Measurements from ENCODE around the gene JAKMIP1. TPM values are rescaled to one million over a fixed set of nuclear protein-coding genes. Genes with fewer than 3 reads are reported as not detected.

The JAKMIP1 gene
- total RNA-seq, 1 experiment from 2014 or later, result not detected

GRCh38 chr4:6232836-6233785, 32.8 kb upstream of the JAKMIP1 start:
- Histone ChIP-seq H3K27me3 (ENCODE audit: control insufficient read depth, insufficient read depth, low read length) (no peaks in the 10 kb centered on the region), H3K27ac (ENCODE audit: low read length) (no peak overlapping the region), H3K9me3 (ENCODE audit: control insufficient read depth, insufficient read depth, low read depth, low read length) (no peaks in the 10 kb centered on the region), H3K4me3 (ENCODE audit: low read depth in 2 of 2, low read length in 2 of 2) (no peak overlapping the region), H3K4me1 (ENCODE audit: control insufficient read depth, insufficient read depth, low read length) (no peaks in the 10 kb centered on the region), H3K36me3 (ENCODE audit: control insufficient read depth, insufficient read depth, low read length) (no peaks in the 10 kb centered on the region)
- ATAC-seq (no peak), DNase-seq (ENCODE audit: low read depth, low spot score) (no peak)
- intact Hi-C loops (cut with micrococcal nuclease; ENCODE audit: unreplicated experiment) (no loop called here), in situ Hi-C loops (cut with HindIII; ENCODE audit: low pct_unique_long_range_greater_than_20kb, low sequenced_read_pairs) (no loop called here)
- no TSS peak for BruUV-seq (replicated peaks)
- TF ChIP-seq, protein P1, sequence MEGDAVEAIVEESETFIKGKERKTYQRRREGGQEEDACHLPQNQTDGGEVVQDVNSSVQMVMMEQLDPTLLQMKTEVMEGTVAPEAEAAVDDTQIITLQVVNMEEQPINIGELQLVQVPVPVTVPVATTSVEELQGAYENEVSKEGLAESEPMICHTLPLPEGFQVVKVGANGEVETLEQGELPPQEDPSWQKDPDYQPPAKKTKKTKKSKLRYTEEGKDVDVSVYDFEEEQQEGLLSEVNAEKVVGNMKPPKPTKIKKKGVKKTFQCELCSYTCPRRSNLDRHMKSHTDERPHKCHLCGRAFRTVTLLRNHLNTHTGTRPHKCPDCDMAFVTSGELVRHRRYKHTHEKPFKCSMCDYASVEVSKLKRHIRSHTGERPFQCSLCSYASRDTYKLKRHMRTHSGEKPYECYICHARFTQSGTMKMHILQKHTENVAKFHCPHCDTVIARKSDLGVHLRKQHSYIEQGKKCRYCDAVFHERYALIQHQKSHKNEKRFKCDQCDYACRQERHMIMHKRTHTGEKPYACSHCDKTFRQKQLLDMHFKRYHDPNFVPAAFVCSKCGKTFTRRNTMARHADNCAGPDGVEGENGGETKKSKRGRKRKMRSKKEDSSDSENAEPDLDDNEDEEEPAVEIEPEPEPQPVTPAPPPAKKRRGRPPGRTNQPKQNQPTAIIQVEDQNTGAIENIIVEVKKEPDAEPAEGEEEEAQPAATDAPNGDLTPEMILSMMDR (IDR thresholded peaks at IDR 0.05), result no peak
- TF ChIP-seq, protein P2, sequence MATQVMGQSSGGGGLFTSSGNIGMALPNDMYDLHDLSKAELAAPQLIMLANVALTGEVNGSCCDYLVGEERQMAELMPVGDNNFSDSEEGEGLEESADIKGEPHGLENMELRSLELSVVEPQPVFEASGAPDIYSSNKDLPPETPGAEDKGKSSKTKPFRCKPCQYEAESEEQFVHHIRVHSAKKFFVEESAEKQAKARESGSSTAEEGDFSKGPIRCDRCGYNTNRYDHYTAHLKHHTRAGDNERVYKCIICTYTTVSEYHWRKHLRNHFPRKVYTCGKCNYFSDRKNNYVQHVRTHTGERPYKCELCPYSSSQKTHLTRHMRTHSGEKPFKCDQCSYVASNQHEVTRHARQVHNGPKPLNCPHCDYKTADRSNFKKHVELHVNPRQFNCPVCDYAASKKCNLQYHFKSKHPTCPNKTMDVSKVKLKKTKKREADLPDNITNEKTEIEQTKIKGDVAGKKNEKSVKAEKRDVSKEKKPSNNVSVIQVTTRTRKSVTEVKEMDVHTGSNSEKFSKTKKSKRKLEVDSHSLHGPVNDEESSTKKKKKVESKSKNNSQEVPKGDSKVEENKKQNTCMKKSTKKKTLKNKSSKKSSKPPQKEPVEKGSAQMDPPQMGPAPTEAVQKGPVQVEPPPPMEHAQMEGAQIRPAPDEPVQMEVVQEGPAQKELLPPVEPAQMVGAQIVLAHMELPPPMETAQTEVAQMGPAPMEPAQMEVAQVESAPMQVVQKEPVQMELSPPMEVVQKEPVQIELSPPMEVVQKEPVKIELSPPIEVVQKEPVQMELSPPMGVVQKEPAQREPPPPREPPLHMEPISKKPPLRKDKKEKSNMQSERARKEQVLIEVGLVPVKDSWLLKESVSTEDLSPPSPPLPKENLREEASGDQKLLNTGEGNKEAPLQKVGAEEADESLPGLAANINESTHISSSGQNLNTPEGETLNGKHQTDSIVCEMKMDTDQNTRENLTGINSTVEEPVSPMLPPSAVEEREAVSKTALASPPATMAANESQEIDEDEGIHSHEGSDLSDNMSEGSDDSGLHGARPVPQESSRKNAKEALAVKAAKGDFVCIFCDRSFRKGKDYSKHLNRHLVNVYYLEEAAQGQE (IDR thresholded peaks at IDR 0.05; ENCODE audit: insufficient read depth in 1 of 2, low read depth in 2 of 2, low read length in 1 of 2), result no peak
- TF ChIP-seq POLR2AphosphoS5 (IDR thresholded peaks at IDR 0.05; ENCODE audit: low read depth, low read length) (no peak), SIN3A (IDR thresholded peaks at IDR 0.05; ENCODE audit: borderline replicate concordance, insufficient read depth, low read depth, low read length) (no peak), TCF7L2 (IDR thresholded peaks at IDR 0.05; ENCODE audit: low read depth, low read length) (no peak)
- ChIA-PET CTCF (no interaction called here), POLR2A (no interaction called here)

GRCh38 chr4:6231663-6232165, 31.4 kb upstream of the JAKMIP1 start:
- in situ Hi-C loops (cut with HindIII; ENCODE audit: low pct_unique_long_range_greater_than_20kb, low sequenced_read_pairs), result no loop called here
- no peak for TF ChIP-seq POLR2AphosphoS5 (IDR thresholded peaks at IDR 0.05; ENCODE audit: low read depth, low read length)
- TF ChIP-seq, protein P2 (IDR thresholded peaks at IDR 0.05; ENCODE audit: insufficient read depth in 1 of 2, low read depth in 2 of 2, low read length in 1 of 2), result no peak
- no peak for TF ChIP-seq TCF7L2 (IDR thresholded peaks at IDR 0.05; ENCODE audit: low read depth, low read length)
- TF ChIP-seq SIN3A (IDR thresholded peaks at IDR 0.05; ENCODE audit: borderline replicate concordance, insufficient read depth, low read depth, low read length), result no peak
- TF ChIP-seq, protein P1 (IDR thresholded peaks at IDR 0.05), result no peak
- Histone ChIP-seq H3K36me3 (ENCODE audit: control insufficient read depth, insufficient read depth, low read length) (no peaks in the 10 kb centered on the region), H3K9me3 (ENCODE audit: control insufficient read depth, insufficient read depth, low read depth, low read length) (no peaks in the 10 kb centered on the region), H3K4me3 (ENCODE audit: low read depth in 2 of 2, low read length in 2 of 2) (no peak overlapping the region), H3K27me3 (ENCODE audit: control insufficient read depth, insufficient read depth, low read length) (no peaks in the 10 kb centered on the region), H3K27ac (ENCODE audit: low read length) (no peak overlapping the region), H3K4me1 (ENCODE audit: control insufficient read depth, insufficient read depth, low read length) (no peaks in the 10 kb centered on the region)
- DNase-seq (ENCODE audit: low read depth, low spot score), result no peak
- ATAC-seq, result no peak
- no TSS peak for BruUV-seq (replicated peaks)
- intact Hi-C loops (cut with micrococcal nuclease; ENCODE audit: unreplicated experiment), result no loop called here
- ChIA-PET CTCF (no interaction called here), POLR2A (no interaction called here)
